COLO668 (cell line): ENCODE results near the gene GOLT1B.

Source experiments
- DNase-seq: peaks from one replicate; lab custom pipeline; 2025; ENCODE audit not compliant: unreplicated experiment; lab: John Stamatoyannopoulos, UW

The GOLT1B gene

GRCh38 chr12:21521541-21521940 is 20.0 kb downstream of the GOLT1B start:
- no peak for DNase-seq

- DNase-seq: no peak
Observed at GRCh38 chr12:21523148-21523547, 21.6 kb downstream of the GOLT1B start.

- DNase-seq: no peak
Observed at GRCh38 chr12:21526053-21526452, 24.5 kb downstream of the GOLT1B start, which contains the start of gene SPX. Gene SPX, plus strand, starts transcription at chr12:21526296. Its CDS starts 177 bp downstream, at chr12:21526473.

- peak; percentile 7 for DNase-seq
Observed at GRCh38 chr12:21526721-21527345, 25.2 kb downstream of the GOLT1B start.

- peak; percentile 82 for DNase-seq
Observed at GRCh38 chr12:21527451-21528180, 26.0 kb downstream of the GOLT1B start.

GRCh38 chr12:21528953-21529352 is 27.4 kb downstream of the GOLT1B start:
- no peak for DNase-seq

GRCh38 chr12:21529456-21529855 is 27.9 kb downstream of the GOLT1B start:
- DNase-seq: no peak

- DNase-seq: no peak
Observed at GRCh38 chr12:21538061-21538653, 36.6 kb downstream of the GOLT1B start.

GRCh38 chr12:21539797-21540196 is 38.2 kb downstream of the GOLT1B start:
- DNase-seq: peak; percentile 23

GRCh38 chr12:21541773-21542172 is 40.2 kb downstream of the GOLT1B start:
- DNase-seq: peak; percentile 69

- no peak for DNase-seq
Observed at GRCh38 chr12:21542403-21542802, 40.8 kb downstream of the GOLT1B start.

- DNase-seq: no peak
Observed at GRCh38 chr12:21543151-21543550, 41.6 kb downstream of the GOLT1B start.

- DNase-seq: no peak
Observed at GRCh38 chr12:21545557-21545956, 44.0 kb downstream of the GOLT1B start.

GRCh38 chr12:21546716-21547115 is 45.1 kb downstream of the GOLT1B start:
- no peak for DNase-seq

GRCh38 chr12:21547437-21547836 is 45.8 kb downstream of the GOLT1B start:
- no peak for DNase-seq

GRCh38 chr12:21551841-21552465 is 50.4 kb downstream of the GOLT1B start:
- DNase-seq: no peak

- no peak for DNase-seq
Observed at GRCh38 chr12:21552635-21553328, 51.2 kb downstream of the GOLT1B start.

GRCh38 chr12:21553329-21553675 is 51.7 kb downstream of the GOLT1B start:
- no peak for DNase-seq

- no peak for DNase-seq
Observed at GRCh38 chr12:21558100-21558679, 56.6 kb downstream of the GOLT1B start.

- no peak for DNase-seq
Observed at GRCh38 chr12:21559855-21560569, 58.4 kb downstream of the GOLT1B start.
